Cardiac fibroblast (primary cell): ENCODE results near the gene AP1M2.

Experiments
- DNase-seq, 2 donors: peaks; one replicate each; pipeline versions ENCODE4 v3.0.0 to v3.0.0-alpha.2; 2010; ENCODE audit warnings: low read depth in 2 of 2
- H3K4me3 ChIP-seq, 2 donors: replicated peaks in 1 of 2; 1 replicate in 1 of 2; 2 replicates in 1 of 2; pipeline ENCODE4 v1.5.1; 2011; ENCODE audit warnings: low read depth in 2 of 2, low read length in 2 of 2, mild to moderate bottlenecking in 2 of 2, moderate library complexity in 1 of 2
- TF ChIP-seq, protein P1 (sequence below): IDR thresholded peaks from one replicate; pipeline ENCODE4 v1.5.1; 2011; ENCODE audit warnings: low read depth, mild to moderate bottlenecking, low read length, inconsistent platforms

The AP1M2 gene

DNA sequence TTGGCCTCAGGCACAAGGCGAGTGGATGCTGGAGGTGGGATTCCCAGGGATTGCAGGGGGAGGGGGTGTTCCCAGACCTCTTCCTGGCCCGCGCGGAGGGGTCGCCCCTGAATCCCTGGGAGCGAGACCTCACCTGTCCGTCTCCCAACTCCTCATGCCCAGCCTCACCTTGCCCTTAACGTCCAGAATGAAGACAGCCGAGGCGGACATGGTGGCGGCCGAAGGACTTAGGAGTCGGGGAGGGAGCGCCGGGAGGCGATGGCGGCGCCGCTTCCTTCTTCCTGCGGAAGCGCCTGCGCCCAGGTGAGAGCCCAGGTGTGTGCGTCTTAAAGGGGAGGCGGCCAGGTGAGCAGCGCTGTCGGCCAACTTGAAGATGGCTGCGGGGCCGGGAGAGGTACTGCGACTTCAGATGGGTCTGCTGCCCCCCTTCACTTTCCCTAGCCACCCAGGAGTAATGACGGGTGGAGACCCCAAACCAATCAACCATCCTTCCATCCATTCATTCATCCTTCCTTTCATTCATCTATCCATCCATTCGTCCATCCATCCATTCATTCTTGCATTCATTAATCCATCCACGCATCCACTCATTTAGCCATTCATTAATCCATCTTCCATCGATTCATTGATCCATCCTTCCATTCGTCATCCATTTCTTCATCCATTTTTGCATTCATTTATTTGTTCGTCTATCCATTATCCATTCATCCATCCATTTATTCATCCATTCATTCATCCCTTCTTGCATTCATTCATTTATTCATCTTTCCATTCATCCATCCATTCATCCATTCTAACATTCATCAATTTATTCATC is at the start of gene AP1M2:
TSS of gene AP1M2 (minus strand) at position 291 of the 817 bp plus-strand sequence. CDS start at position 210, 81 bp downstream.
- TF ChIP-seq, protein P1, sequence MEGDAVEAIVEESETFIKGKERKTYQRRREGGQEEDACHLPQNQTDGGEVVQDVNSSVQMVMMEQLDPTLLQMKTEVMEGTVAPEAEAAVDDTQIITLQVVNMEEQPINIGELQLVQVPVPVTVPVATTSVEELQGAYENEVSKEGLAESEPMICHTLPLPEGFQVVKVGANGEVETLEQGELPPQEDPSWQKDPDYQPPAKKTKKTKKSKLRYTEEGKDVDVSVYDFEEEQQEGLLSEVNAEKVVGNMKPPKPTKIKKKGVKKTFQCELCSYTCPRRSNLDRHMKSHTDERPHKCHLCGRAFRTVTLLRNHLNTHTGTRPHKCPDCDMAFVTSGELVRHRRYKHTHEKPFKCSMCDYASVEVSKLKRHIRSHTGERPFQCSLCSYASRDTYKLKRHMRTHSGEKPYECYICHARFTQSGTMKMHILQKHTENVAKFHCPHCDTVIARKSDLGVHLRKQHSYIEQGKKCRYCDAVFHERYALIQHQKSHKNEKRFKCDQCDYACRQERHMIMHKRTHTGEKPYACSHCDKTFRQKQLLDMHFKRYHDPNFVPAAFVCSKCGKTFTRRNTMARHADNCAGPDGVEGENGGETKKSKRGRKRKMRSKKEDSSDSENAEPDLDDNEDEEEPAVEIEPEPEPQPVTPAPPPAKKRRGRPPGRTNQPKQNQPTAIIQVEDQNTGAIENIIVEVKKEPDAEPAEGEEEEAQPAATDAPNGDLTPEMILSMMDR, result no peak
- no peak for DNase-seq
- H3K4me3 ChIP-seq, result no peak within 1 kb of the TSS

DNA sequence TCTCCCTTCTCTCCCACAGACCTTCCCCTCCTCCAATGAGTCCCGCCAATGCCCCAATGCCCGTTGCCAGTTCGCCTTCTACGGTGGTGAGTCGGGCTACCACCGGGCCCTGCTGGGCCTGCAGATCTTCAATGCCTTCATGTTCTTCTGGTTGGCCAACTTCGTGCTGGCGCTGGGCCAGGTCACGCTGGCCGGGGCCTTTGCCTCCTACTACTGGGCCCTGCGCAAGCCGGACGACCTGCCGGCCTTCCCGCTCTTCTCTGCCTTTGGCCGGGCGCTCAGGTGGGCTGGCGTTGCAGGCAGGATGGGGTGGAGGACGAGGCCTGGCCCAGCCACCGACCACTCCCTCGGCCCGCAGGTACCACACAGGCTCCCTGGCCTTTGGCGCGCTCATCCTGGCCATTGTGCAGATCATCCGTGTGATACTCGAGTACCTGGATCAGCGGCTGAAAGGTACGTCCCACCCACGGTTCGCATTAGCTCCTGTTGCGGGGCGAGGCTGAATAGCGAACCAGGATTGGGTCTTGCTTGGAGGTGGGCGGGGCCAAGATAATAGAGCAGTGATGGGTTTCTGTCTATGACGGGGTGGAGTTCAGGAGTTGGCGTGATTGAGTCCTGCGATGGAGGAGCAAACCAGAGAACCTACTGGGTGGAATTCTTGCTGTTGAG is 49.3 kb upstream of the AP1M2 start:
- H3K4me3 ChIP-seq, result no peak overlapping the region
- TF ChIP-seq, protein P1, result no peak
- DNase-seq, result no peak

DNA sequence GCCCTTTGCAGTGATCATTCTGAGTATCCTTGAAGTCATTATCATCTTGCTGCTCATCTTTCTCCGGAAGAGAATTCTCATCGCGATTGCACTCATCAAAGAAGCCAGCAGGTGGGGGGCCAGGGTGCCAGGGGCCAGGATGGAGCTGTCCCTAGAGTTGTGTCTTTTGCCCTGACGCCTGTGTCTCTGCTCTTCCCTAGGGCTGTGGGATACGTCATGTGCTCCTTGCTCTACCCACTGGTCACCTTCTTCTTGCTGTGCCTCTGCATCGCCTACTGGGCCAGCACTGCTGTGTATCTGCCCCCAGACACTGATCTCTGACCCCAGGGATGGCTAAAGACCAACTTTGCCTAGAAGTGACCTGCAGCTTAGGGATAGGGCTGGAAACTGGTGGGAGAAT is 47.9 kb upstream of the AP1M2 start:
- TF ChIP-seq, protein P1, result no peak
- DNase-seq, result no peak

DNA sequence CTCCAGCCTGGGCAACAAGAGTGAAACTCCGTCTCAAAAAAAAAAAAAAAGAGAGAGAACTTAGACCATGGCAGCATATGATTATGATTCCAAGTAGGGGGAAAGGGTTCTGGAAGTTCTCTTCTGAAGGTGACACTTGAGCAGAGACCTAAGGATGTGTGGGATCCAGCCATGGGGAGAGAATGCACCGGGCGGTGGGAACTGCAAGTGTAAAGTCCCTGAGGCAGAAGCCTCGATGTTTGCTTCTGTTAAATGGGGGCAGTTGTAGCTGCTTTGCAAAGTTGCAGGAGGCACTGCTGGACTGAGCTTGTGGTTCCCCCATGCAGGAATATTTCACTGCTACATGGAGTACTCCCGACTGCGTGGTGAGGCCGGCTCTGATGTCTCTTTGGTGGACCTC is 47.3 kb upstream of the AP1M2 start:
- H3K4me3 ChIP-seq, result no peak overlapping the region
- TF ChIP-seq, protein P1, result no peak
- no peak for DNase-seq

More for the DNA sequence above, 47.9 kb upstream of the AP1M2 start:
- no peak overlapping the region for H3K4me3 ChIP-seq

DNA sequence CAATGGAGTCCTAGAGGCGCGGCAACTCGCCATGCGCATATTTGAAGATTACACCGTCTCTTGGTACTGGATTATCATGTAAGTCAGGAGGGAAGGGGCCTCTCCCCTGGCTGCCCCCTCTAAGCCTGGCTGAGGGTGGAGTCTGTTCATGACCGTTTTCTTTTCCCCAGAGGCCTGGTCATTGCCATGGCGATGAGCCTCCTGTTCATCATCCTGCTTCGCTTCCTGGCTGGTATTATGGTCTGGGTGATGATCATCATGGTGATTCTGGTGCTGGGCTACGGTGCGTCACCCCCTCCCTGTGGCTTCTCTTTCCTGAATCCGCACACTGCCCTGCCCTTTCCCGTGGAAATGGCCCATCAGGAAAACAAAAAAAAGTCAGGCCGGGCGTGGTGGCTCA is 44.8 kb upstream of the AP1M2 start:
- TF ChIP-seq, protein P1, result no peak
- DNase-seq, result no peak
- H3K4me3 ChIP-seq, result no peak overlapping the region

DNA sequence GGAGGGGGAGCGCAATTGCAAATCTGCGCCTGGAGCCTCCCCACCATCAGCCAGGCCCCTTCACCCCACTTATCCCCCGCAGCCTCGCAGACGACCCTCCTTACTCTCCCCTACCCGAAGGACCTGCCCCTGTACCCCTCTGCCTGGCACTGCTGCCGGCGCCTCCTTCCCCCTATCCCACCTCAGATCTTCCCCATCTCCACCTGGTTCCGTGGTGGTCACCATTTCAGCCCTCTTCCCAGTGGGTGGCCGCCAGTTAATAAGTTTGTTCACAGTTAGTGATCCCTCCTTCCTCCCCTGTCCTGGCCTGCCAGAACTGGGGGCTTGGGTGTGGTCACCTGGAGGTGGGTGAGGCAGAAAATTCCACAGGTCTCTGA is 38.6 kb upstream of the AP1M2 start:
- TF ChIP-seq, protein P1, result no peak
- peak overlapping the region; percentile 50 to 55 for H3K4me3 ChIP-seq
- DNase-seq, result no peak
